ENCODE measurements around the gene STRAP. TPM values are rescaled to one million over a fixed set of nuclear protein-coding genes. Genes with fewer than 3 reads are reported as not detected.

STRAP gene
- total and polyA plus RNA-seq, 2 of the 8 experiments (the other 6 are each of a cell fraction or from before 2014, with no cell fraction given): 107 to 251 TPM

- no peak overlapping the region for H3K18ac ChIP-seq (ENCODE audit: extremely low read depth, low read length)
- H3K9me3 ChIP-seq (ENCODE audit: insufficient read depth in 2 of 2, low read depth in 1 of 2, low read length in 1 of 2): no peaks in the 10 kb centered on the region
- no peak overlapping the region for H3K9ac ChIP-seq (replicated peaks in 1 of 4; ENCODE audit: extremely low read depth in 1 of 4, low read depth in 3 of 4, low read length in 3 of 4)
- no peak overlapping the region for H4K91ac ChIP-seq (replicated peaks; ENCODE audit: insufficient read length, low read length)
- no peak overlapping the region for H2AFZ ChIP-seq (ENCODE audit: low read length)
- ChIA-PET POLR2A (ENCODE audit: partially characterized antibody) (no interaction called here), CTCF (ENCODE audit: partially characterized antibody) (interaction anchor here (0.7 to 1.2 kb wide), 5 partner anchors 11 to 40 kb away, joined by 3 to 6 read pairs (median 5); no protein-coding TSS in a partner anchor)
- H2BK5ac ChIP-seq (ENCODE audit: low read depth, low read length): no peak overlapping the region
- H3K27ac ChIP-seq (ENCODE audit: low read depth, low read length): no peak overlapping the region
- WGBS, 2 experiments (ENCODE audit: extremely low coverage in 1 of 2, insufficient coverage in 1 of 2, insufficient read length in 1 of 2, insufficient replicate concordance in 2 of 2, low coverage in 1 of 2, low lambda C conversion rate in 2 of 2, missing lambda C conversion rate in 1 of 2): 95% methylated on average over 5 of the region's 5 CpGs; no CpG with 5 or more reads in 1 of the 2 experiments
- H2BK120ac ChIP-seq (replicated peaks; ENCODE audit: low read depth, low read length): no peak overlapping the region
- H3K4ac ChIP-seq (replicated peaks; ENCODE audit: insufficient read length, low read depth, low read length): no peak overlapping the region
- H3K56ac ChIP-seq (replicated peaks; ENCODE audit: insufficient read length, low read depth, low read length): no peak overlapping the region
- no peaks in the 10 kb centered on the region for H4K20me1 ChIP-seq (replicated peaks in 1 of 2; ENCODE audit: control insufficient read depth in 1 of 2, insufficient read depth in 2 of 2, low read length in 2 of 2)
- H2AK5ac ChIP-seq (ENCODE audit: low read depth, low read length): no peak overlapping the region
- no peaks in the 10 kb centered on the region for H3K27me3 ChIP-seq (replicated peaks in 1 of 4; ENCODE audit: control insufficient read depth in 3 of 4, extremely low read depth in 1 of 4, insufficient read depth in 3 of 4, low read length in 3 of 4)
- DNase-seq (ENCODE audit: low read depth in 1 of 2, low spot score in 2 of 2): no peak
- H2BK20ac ChIP-seq (ENCODE audit: low read length): no peak overlapping the region
- no peak overlapping the region for H3K23ac ChIP-seq (ENCODE audit: insufficient read length)
- 0 out of 4 replicates have a peak, but pooled peaks cover 0 to 2% of the 10 kb centered on the region in 2 experiments for H3K79me2 ChIP-seq (ENCODE audit: control insufficient read depth in 1 of 2, insufficient read depth in 2 of 2, low read length in 2 of 2)
- FAIRE-seq: no peak
- no peak overlapping the region for H4K8ac ChIP-seq (ENCODE audit: extremely low read depth, insufficient read depth, low read length)
- no peaks in the 10 kb centered on the region for H3K23me2 ChIP-seq (ENCODE audit: low read depth, low read length)
- no peak overlapping the region for H3K14ac ChIP-seq (ENCODE audit: insufficient read length)
- no peaks in the 10 kb centered on the region for H3K79me1 ChIP-seq (ENCODE audit: low read depth, low read length)
- H4K5ac ChIP-seq (ENCODE audit: insufficient read length, low read depth, low read length): no peak overlapping the region
- H2BK12ac ChIP-seq (ENCODE audit: low read depth, low read length): no peak overlapping the region
- H3K4me1 ChIP-seq (replicated peaks in 1 of 4; ENCODE audit: control insufficient read depth in 3 of 4, insufficient read depth in 4 of 4, low read length in 3 of 4): peaks cover 0 to 3% (median 0%) of the 10 kb centered on the region in 4 experiments; a peak in 1 of 7 replicates
- H3K4me2 ChIP-seq (ENCODE audit: insufficient read depth in 1 of 2, low read depth in 2 of 2, low read length in 2 of 2): no peak overlapping the region
- no peak overlapping the region for H3K4me3 ChIP-seq (ENCODE audit: extremely low read depth in 1 of 4, insufficient read depth in 2 of 4, low read depth in 3 of 4, low read length in 4 of 4)
- no peaks in the 10 kb centered on the region for H3K36me3 ChIP-seq (ENCODE audit: control insufficient read depth in 2 of 4, insufficient read depth in 4 of 4, low read length in 3 of 4)
- no peak overlapping the region for H2BK15ac ChIP-seq (ENCODE audit: low read length)
- TF ChIP-seq KDM4A (IDR thresholded peaks at IDR 0.05; ENCODE audit: low read depth, low read length, severe bottlenecking): no peak
- no peak for TF ChIP-seq RAD21 (IDR thresholded peaks at IDR 0.05 in 1 of 2, conservative IDR thresholded peaks at IDR 0.05 in 1 of 2; ENCODE audit: low read depth in 2 of 2, low read length in 2 of 2)
- TF ChIP-seq YY1 (IDR thresholded peaks at IDR 0.05; ENCODE audit: low read depth, low read length): no peak
- no peak for TF ChIP-seq NRF1 (IDR thresholded peaks at IDR 0.05; ENCODE audit: low read depth, low read length)
- TF ChIP-seq, protein P1, sequence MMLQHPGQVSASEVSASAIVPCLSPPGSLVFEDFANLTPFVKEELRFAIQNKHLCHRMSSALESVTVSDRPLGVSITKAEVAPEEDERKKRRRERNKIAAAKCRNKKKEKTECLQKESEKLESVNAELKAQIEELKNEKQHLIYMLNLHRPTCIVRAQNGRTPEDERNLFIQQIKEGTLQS (IDR thresholded peaks at IDR 0.05; ENCODE audit: insufficient read depth, low read depth, low read length): no peak
- no peak for TF ChIP-seq NANOG (IDR thresholded peaks at IDR 0.05; ENCODE audit: insufficient read depth, low read depth, low read length, poor library complexity, severe bottlenecking)
- TF ChIP-seq ASH2L (IDR thresholded peaks at IDR 0.05; ENCODE audit: low read length): no peak
- no peak for TF ChIP-seq PHF8 (conservative IDR thresholded peaks at IDR 0.05; ENCODE audit: low read depth, low read length)
- no peak for TF ChIP-seq MAFK (IDR thresholded peaks at IDR 0.05; ENCODE audit: low read depth, low read length)
- no peak for TF ChIP-seq SP4 (IDR thresholded peaks at IDR 0.05; ENCODE audit: low read length)
- TF ChIP-seq FOSL1 (IDR thresholded peaks at IDR 0.05; ENCODE audit: insufficient read depth, low read depth, low read length): no peak
- no peak for TF ChIP-seq SAP30 (IDR thresholded peaks at IDR 0.05; ENCODE audit: insufficient read depth, insufficient replicate concordance, low read length)
Observed at GRCh38 chr12:15942475-15942874, 60.3 kb downstream of the STRAP start.

Data from H1 (cell line).